Heart left ventricle (tissue), 13 donors: Measurements from ENCODE around the gene THRAP3.

Source experiments
- POLR2A ChIP-seq, 2 donors: fragments of 450-650 bp; IDR thresholded peaks; one replicate each; pipeline ENCODE4 v1.6.1; 2017; ENCODE audit warnings: antibody characterized with exemption in 2 of 2, mild to moderate bottlenecking in 2 of 2, moderate library complexity in 2 of 2
- TF ChIP-seq, protein P1 (sequence below), 12 donors: fragments of 200-600 bp; sonication (generic) in 4 of 12; IDR thresholded peaks; one replicate each; pipeline versions ENCODE4 v1.5.0 to v1.8.0; 2018 to 2022; ENCODE audit warnings: antibody characterized with exemption in 12 of 12, mild to moderate bottlenecking in 5 of 12
- donor health status: ischemic (EF 13 %, LVEDD 7.1; RV severe dilation, severe dysfunction).
- donor health status: DM: no; HTN: yes; CAD: no.
- donor health status: DM: no; HTN: no; CAD: no.
- donor health status: ischemic (EF 25% LVEDD 6.9; RV normal size, moderate dysfunction).
- donor health status: ischemic (EF 25% LVEDD 5.7; RV mildly dilated, moderate dysfunction).
- donor health status: ischemic (EF 35%, LVEDD 5.7; RV mildly dilated, moderate dysfunction).
- donor health status: nonischemic (EF 11% LVEDD 7.7; RV severe dilation, severe dysfunction).
- donor health status: DM: yes; HTN: yes; CAD: no.
- donor health status: PGD.
- donor health status: ischemic (EF 29% LVEDD 5.4; RV normal size, mild dysfunction).
- donor health status: nonischemic (EF 23%, LVEDD 6.1; RV moderate dilation, normal function).

DNA sequence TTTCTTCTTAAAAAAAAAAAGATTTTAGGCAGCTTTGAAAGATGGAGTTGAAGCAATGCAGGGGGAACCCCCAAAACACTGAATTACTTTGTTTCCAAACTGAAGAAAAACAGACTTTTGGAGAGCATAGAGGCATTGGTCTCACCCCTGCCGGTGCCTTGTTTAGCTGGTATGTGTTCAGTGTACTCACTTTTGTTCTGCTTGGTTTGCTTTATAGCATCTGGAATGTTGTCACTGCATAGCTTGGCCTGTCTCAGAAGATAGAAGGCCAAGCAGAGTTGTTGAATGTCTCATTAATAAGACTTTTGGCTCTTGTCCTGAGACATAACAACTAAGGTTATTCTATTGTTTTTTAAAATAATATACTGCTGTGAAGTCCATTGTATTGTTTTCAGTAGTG, 6.9 kb downstream of the THRAP3 start:
- TF ChIP-seq, protein P1, sequence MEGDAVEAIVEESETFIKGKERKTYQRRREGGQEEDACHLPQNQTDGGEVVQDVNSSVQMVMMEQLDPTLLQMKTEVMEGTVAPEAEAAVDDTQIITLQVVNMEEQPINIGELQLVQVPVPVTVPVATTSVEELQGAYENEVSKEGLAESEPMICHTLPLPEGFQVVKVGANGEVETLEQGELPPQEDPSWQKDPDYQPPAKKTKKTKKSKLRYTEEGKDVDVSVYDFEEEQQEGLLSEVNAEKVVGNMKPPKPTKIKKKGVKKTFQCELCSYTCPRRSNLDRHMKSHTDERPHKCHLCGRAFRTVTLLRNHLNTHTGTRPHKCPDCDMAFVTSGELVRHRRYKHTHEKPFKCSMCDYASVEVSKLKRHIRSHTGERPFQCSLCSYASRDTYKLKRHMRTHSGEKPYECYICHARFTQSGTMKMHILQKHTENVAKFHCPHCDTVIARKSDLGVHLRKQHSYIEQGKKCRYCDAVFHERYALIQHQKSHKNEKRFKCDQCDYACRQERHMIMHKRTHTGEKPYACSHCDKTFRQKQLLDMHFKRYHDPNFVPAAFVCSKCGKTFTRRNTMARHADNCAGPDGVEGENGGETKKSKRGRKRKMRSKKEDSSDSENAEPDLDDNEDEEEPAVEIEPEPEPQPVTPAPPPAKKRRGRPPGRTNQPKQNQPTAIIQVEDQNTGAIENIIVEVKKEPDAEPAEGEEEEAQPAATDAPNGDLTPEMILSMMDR (IDR thresholded peaks at IDR 0.05): no peak
- TF ChIP-seq POLR2A (IDR thresholded peaks at IDR 0.05): no peak
